Ectodermal cell (in vitro differentiated cells): ENCODE measurements around the gene FGF14.

Experiments
- H3K27ac ChIP-seq: 2 replicates; pipeline ENCODE4 v1.7.0; 2013; ENCODE audit warnings: mild to moderate bottlenecking, low read depth, low read length; ENCODE audit not compliant: insufficient read depth, poor library complexity, severe bottlenecking
- H3K27me3 ChIP-seq: 2 replicates; pipeline ENCODE4 v1.7.0; 2013; ENCODE audit warnings: mild to moderate bottlenecking, low read length; ENCODE audit not compliant: insufficient read depth, control insufficient read depth, poor library complexity, severe bottlenecking
- H3K36me3 ChIP-seq: one replicate; pipeline ENCODE4 v1.7.0; 2013; ENCODE audit warnings: low read length; ENCODE audit not compliant: control insufficient read depth, insufficient read depth
- H3K4me1 ChIP-seq: one replicate; pipeline ENCODE4 v1.7.0; 2013; ENCODE audit warnings: low read length; ENCODE audit not compliant: control insufficient read depth, insufficient read depth
- H3K4me3 ChIP-seq: 2 replicates; pipeline ENCODE4 v1.7.0; 2013; ENCODE audit warnings: low read depth, low read length, control low read depth; ENCODE audit not compliant: insufficient read depth
- H3K9me3 ChIP-seq: 2 replicates; pipeline ENCODE4 v1.7.0; 2013; ENCODE audit warnings: mild to moderate bottlenecking, low read length, moderate library complexity; ENCODE audit not compliant: control insufficient read depth
- WGBS, 2 experiments: methylation state at CpG; one replicate each; pipeline ENCODE4 v1.1.7; 2013; ENCODE audit warnings: missing lambda C conversion rate in 2 of 2; 5-methylcytosine and 5-hydroxymethylcytosine counted together

The FGF14 gene

GRCh38 chr13:102040812-102041211 is 361.0 kb downstream of the FGF14 start:
- peaks cover under 1% of the 10 kb centered on the region for H3K4me1 ChIP-seq
- 89 to 92% methylated on average over 2 of the region's 2 CpGs for WGBS, 2 experiments
- no peaks in the 10 kb centered on the region for H3K36me3 ChIP-seq
- no peak overlapping the region for H3K27ac ChIP-seq
- H3K9me3 ChIP-seq = no peaks in the 10 kb centered on the region
- H3K27me3 ChIP-seq = no peaks in the 10 kb centered on the region
- H3K4me3 ChIP-seq = no peak overlapping the region

- 63 to 68% methylated on average over 7 of the region's 7 CpGs for WGBS, 2 experiments
- no peak overlapping the region for H3K27ac ChIP-seq
Measured at GRCh38 chr13:102039264-102039663, 362.6 kb downstream of the FGF14 start.

GRCh38 chr13:102038787-102039186 is 363.1 kb downstream of the FGF14 start:
- 71 to 94% methylated on average over 1 of the region's 1 CpG for whole genome bisulfite sequencing, 2 experiments
- H3K4me1 ChIP-seq = peaks cover 11% of the 10 kb centered on the region
- no peaks in the 10 kb centered on the region for H3K27me3 ChIP-seq
- H3K4me3 ChIP-seq = no peak overlapping the region
- H3K36me3 ChIP-seq = no peaks in the 10 kb centered on the region
- H3K27ac ChIP-seq = no peak overlapping the region
- H3K9me3 ChIP-seq = no peaks in the 10 kb centered on the region

More at GRCh38 chr13:102039264-102039663, 362.6 kb downstream of the FGF14 start:
- Histone ChIP-seq H3K9me3 (no peaks in the 10 kb centered on the region), H3K36me3 (no peaks in the 10 kb centered on the region), H3K4me3 (no peak overlapping the region), H3K27me3 (no peaks in the 10 kb centered on the region), H3K4me1 (peaks cover 8% of the 10 kb centered on the region)

GRCh38 chr13:102035969-102036368 is 365.9 kb downstream of the FGF14 start:
- Histone ChIP-seq H3K4me3 (no peak overlapping the region), H3K4me1 (peaks cover 11% of the 10 kb centered on the region), H3K36me3 (no peaks in the 10 kb centered on the region), H3K9me3 (no peaks in the 10 kb centered on the region), H3K27me3 (no peaks in the 10 kb centered on the region), H3K27ac (no peak overlapping the region)

- H3K27ac ChIP-seq = peak overlapping the region; percentile 1
- H3K4me1 ChIP-seq = peaks cover 11% of the 10 kb centered on the region
- no peaks in the 10 kb centered on the region for H3K27me3 ChIP-seq
- H3K4me3 ChIP-seq = no peak overlapping the region
- WGBS, 2 experiments = 42 to 49% methylated on average over 5 of the region's 5 CpGs
- no peaks in the 10 kb centered on the region for H3K9me3 ChIP-seq
- no peaks in the 10 kb centered on the region for H3K36me3 ChIP-seq
Measured at GRCh38 chr13:102033857-102034331, 368.0 kb downstream of the FGF14 start.

GRCh38 chr13:102033386-102033785 is 368.5 kb downstream of the FGF14 start:
- H3K27ac ChIP-seq = peak overlapping the region; percentile 1
- H3K4me1 ChIP-seq = peaks cover 11% of the 10 kb centered on the region
- H3K9me3 ChIP-seq = no peaks in the 10 kb centered on the region
- H3K36me3 ChIP-seq = no peaks in the 10 kb centered on the region
- 85 to 93% methylated on average over 7 of the region's 7 CpGs for WGBS, 2 experiments
- no peak overlapping the region for H3K4me3 ChIP-seq
- no peaks in the 10 kb centered on the region for H3K27me3 ChIP-seq

- no peaks in the 10 kb centered on the region for H3K4me1 ChIP-seq
- no peak overlapping the region for H3K4me3 ChIP-seq
- WGBS, 2 experiments = 90 to 91% methylated on average over 5 of the region's 5 CpGs
- no peaks in the 10 kb centered on the region for H3K9me3 ChIP-seq
- H3K36me3 ChIP-seq = no peaks in the 10 kb centered on the region
- H3K27ac ChIP-seq = no peak overlapping the region
- H3K27me3 ChIP-seq = no peaks in the 10 kb centered on the region
Measured at GRCh38 chr13:102028868-102029267, 373.0 kb downstream of the FGF14 start.

- H3K9me3 ChIP-seq = no peaks in the 10 kb centered on the region
- H3K4me1 ChIP-seq = no peaks in the 10 kb centered on the region
- 76 to 79% methylated on average over 4 of the region's 4 CpGs for WGBS, 2 experiments
- no peaks in the 10 kb centered on the region for H3K27me3 ChIP-seq
- no peak overlapping the region for H3K27ac ChIP-seq
- no peak overlapping the region for H3K4me3 ChIP-seq
- H3K36me3 ChIP-seq = no peaks in the 10 kb centered on the region
Measured at GRCh38 chr13:102028206-102028605, 373.6 kb downstream of the FGF14 start.

GRCh38 chr13:102021777-102022176 is 380.1 kb downstream of the FGF14 start:
- Histone ChIP-seq H3K4me3 (no peak overlapping the region), H3K27me3 (no peaks in the 10 kb centered on the region), H3K4me1 (no peaks in the 10 kb centered on the region), H3K27ac (no peak overlapping the region), H3K9me3 (no peaks in the 10 kb centered on the region), H3K36me3 (no peaks in the 10 kb centered on the region)
- WGBS, 2 experiments = 91 to 94% methylated on average over 2 of the region's 2 CpGs

- Histone ChIP-seq H3K27ac (no peak overlapping the region), H3K36me3 (no peaks in the 10 kb centered on the region), H3K4me1 (no peaks in the 10 kb centered on the region), H3K9me3 (no peaks in the 10 kb centered on the region), H3K4me3 (no peak overlapping the region), H3K27me3 (no peaks in the 10 kb centered on the region)
- 93 to 94% methylated on average over 4 of the region's 4 CpGs for WGBS, 2 experiments
Measured at GRCh38 chr13:102020611-102021216, 381.1 kb downstream of the FGF14 start.

- Histone ChIP-seq H3K36me3 (no peaks in the 10 kb centered on the region), H3K4me3 (no peak overlapping the region), H3K27ac (no peak overlapping the region), H3K27me3 (no peaks in the 10 kb centered on the region), H3K4me1 (no peaks in the 10 kb centered on the region), H3K9me3 (no peaks in the 10 kb centered on the region)
Measured at GRCh38 chr13:102018716-102019115, 383.1 kb downstream of the FGF14 start.
